IPS-18a (cell line): Measurements from ENCODE around the gene CLIC4.

Source experiments
- H3K27ac ChIP-seq: one replicate; pipeline ENCODE4 v1.5.1; 2013; ENCODE audit warnings: low read length
- H3K27me3 ChIP-seq: one replicate; pipeline ENCODE4 v1.6.1; 2013; ENCODE audit warnings: mild to moderate bottlenecking, low read length; ENCODE audit not compliant: control insufficient read depth, insufficient read depth
- H3K36me3 ChIP-seq: one replicate; pipeline ENCODE4 v1.6.1; 2013; ENCODE audit warnings: low read depth, low read length; ENCODE audit not compliant: control insufficient read depth
- H3K4me1 ChIP-seq: one replicate; pipeline ENCODE4 v1.6.1; 2013; ENCODE audit warnings: low read depth, low read length; ENCODE audit not compliant: control insufficient read depth
- H3K4me3 ChIP-seq: one replicate; pipeline ENCODE4 v1.5.1; 2013; ENCODE audit warnings: low read length
- H3K9ac ChIP-seq: one replicate; pipeline ENCODE4 v1.6.1; 2013; ENCODE audit warnings: mild to moderate bottlenecking, low read length, moderate library complexity
- H3K9me3 ChIP-seq: one replicate; pipeline ENCODE4 v1.6.1; 2013; ENCODE audit warnings: low read depth, low read length; ENCODE audit not compliant: control insufficient read depth

The CLIC4 gene

DNA sequence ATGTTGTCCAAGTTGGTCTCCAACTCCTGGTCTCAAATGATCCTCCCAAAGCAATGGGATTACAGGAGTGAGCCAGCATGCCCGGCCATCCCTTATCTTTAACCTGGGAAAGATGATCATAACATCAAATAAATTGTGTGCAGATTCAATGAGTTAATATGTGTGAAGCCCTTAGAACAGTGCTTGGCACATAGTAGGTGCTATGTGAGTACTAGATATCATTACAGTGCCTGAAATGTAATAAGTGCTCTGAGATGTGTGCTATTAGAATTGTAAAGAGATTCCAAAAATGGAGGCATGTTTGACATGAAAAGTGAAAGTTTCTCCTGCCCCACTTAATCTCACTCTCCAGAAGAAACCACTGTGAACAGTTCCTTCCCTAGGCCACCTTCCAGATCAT lies 113.0 kb downstream of the CLIC4 start:
- no peak overlapping the region for H3K4me3 ChIP-seq
- no peak overlapping the region for H3K9ac ChIP-seq
- no peaks in the 10 kb centered on the region for H3K27me3 ChIP-seq
- no peak overlapping the region for H3K27ac ChIP-seq
- H3K4me1 ChIP-seq = no peaks in the 10 kb centered on the region
- no peaks in the 10 kb centered on the region for H3K9me3 ChIP-seq
- H3K36me3 ChIP-seq = no peaks in the 10 kb centered on the region

DNA sequence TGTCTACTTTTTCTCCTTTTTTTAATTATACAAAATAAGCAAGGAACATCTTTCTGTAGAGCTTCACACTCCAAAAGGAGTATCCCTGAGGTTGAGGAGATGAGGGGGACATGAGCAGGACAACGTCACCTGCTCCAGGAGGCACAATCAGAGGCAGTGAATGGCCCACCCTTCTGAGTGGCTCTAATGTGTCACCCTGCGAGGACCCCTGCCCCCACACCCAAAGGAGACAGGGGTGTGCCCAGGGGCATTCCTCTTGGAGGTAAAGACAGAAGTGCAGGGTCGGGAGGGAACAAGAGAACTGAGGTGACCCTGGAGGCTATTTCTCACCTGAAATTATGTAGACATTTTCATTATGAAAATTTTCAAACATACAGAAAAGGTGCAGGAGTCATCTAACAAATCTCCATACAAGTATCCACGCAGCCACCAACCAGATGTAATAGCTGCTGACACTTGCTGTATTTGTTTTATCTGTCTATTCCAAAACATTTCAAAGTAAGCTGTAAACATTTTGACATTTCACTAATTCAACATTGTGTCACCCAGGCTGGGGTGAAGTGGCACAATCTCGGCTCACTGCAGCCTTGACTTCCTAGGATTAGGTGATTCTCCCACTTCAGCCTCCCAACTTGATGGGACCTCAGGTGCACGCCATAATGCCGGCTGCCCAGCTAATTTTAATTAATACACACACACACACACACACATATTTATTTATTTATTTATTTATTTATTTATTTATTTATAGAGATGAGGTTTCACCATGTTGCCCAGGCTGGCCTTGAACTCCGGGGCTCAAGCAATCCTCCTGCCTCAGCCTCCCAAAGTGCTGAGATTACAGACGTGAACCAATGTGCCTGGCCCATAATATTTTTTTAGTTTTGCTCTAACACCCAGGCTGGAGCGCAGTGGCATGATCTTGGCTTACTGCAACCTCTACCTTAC lies 114.1 kb downstream of the CLIC4 start:
- H3K4me1 ChIP-seq = peaks cover under 1% of the 10 kb centered on the region
- H3K27me3 ChIP-seq = no peaks in the 10 kb centered on the region
- H3K9me3 ChIP-seq = no peaks in the 10 kb centered on the region

DNA sequence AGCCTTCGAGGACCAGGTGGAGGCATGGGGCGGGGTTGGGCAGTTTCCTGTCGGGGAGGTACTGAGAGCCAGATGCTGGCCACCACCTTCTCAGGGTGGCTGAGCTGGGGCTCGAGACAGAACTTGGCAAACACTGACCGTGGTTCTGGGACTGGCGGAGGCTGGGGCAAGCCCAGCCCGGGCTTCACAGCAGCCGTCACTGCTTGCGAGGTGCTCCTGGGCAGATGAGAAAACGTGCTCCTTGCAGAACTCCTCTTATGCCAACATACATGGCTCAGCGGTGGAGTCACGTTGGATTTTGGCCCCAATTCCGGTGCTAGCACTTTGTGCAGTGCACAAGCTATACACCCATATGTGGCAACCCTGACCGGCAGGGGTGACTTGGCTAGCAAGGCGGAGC lies 115.6 kb downstream of the CLIC4 start:
- no peak overlapping the region for H3K27ac ChIP-seq
- peaks cover 6% of the 10 kb centered on the region for H3K4me1 ChIP-seq
- no peaks in the 10 kb centered on the region for H3K9me3 ChIP-seq
- H3K27me3 ChIP-seq = no peaks in the 10 kb centered on the region
- no peak overlapping the region for H3K9ac ChIP-seq
- H3K4me3 ChIP-seq = no peak overlapping the region
- no peaks in the 10 kb centered on the region for H3K36me3 ChIP-seq

More for the DNA sequence above, 114.1 kb downstream of the CLIC4 start:
- no peak overlapping the region for H3K4me3 ChIP-seq
- H3K9ac ChIP-seq = no peak overlapping the region
- no peaks in the 10 kb centered on the region for H3K36me3 ChIP-seq
- H3K27ac ChIP-seq = no peak overlapping the region

DNA sequence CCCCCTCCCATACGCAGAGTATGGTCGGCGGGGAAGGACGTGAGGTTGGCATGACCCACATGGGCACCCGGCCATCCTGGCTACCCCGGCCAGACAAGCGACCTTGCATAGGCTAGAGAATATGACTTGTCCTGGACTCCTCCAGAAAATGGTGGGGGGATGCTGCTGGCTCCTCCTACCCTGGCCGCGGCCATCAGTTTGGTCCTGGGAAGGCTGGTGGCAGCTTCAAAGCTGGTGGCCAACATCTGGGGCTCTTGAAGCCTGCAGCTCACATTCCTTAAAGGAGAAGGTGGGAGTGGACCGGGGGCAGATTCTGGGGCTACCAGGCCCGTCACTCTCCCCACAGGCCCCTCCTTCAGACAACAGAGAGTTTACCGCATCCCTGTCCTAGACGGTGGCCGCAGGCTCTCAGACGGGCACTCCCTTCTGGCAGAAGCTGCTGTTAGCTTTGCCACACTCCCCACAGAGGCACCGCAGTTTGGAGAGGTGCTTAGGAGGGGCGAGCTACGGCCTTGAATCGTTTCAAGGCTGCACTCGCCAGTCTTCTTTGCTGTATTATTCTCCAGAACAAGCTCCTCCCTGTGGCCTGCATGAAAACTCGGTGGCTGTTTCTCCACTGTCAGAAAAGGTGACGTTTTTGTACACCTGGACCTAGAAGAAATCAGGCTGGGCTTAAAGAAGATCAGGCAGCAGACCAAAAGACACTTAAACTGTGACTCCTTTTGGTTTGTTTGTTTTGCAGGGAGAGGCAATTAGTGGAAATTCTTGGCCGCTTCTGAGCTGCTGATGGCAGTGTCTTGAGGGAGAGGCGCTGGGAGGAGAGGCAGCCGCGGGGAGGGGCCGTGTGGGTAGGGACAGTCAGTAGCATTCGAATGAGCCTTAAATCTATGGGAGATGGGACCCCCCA lies 116.8 kb downstream of the CLIC4 start:
- Histone ChIP-seq H3K9ac (no peak overlapping the region), H3K27me3 (no peaks in the 10 kb centered on the region), H3K9me3 (no peaks in the 10 kb centered on the region), H3K27ac (no peak overlapping the region), H3K36me3 (no peaks in the 10 kb centered on the region), H3K4me3 (no peak overlapping the region), H3K4me1 (peaks cover 6% of the 10 kb centered on the region)

DNA sequence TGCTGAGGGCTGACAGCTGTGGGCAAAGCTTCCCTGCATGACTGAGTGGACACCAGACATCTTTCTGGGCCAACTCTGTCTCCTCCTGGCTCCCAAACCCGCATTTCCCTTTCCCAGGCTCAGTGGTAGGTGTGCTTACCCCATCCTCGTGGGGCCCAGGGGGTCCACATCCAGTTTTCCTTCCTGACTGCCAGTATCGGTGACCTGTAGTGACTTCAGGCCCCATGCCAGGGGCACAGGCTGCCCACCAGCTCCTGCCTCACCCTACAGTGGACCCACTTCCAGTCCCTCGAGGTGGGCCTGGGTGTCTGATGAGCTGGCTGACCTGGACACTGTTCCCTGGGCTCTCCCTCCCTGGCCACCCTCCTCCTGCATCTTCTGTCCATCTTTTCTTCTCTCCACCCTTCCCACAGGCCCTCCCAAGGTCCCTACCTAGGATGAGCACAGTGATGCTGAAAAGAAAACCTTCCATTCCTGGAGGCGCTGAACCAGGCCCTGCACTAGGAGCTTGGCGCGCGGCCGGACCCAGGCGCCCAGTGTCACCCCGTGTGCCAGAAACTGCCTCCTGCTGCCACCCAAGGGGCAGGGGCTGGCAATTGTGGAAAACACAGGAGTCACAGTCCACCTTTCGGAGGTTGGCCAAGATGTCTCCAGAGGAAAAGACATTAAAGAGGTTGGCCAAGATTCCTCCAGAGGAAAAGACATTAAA lies 117.7 kb downstream of the CLIC4 start:
- Histone ChIP-seq H3K36me3 (no peaks in the 10 kb centered on the region), H3K27ac (no peak overlapping the region), H3K9ac (no peak overlapping the region), H3K4me1 (peaks cover 6% of the 10 kb centered on the region), H3K27me3 (no peaks in the 10 kb centered on the region), H3K4me3 (no peak overlapping the region), H3K9me3 (no peaks in the 10 kb centered on the region)

DNA sequence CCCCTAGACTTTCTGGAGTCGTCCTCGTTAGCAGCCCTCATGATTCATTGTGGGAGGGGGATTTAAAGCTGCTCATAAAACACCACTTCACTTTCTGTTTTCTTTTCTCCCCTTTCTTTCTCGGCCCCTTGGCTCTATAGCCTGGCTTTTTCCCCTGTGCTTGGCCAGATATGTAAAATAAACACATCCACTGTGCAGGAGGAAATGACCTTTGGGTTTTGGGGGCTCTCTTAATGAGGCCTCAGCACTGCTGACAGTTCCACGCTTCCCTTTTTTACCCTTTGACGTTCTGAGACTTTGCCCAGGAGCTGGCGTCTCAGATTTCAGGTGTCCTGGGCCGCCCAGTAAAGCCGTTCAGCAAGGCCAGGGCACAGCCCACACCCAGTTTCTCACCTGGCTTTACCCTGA lies 119.1 kb downstream of the CLIC4 start:
- Histone ChIP-seq H3K4me3 (no peak overlapping the region), H3K4me1 (peaks cover 6% of the 10 kb centered on the region), H3K9me3 (no peaks in the 10 kb centered on the region), H3K9ac (no peak overlapping the region), H3K27ac (no peak overlapping the region), H3K36me3 (no peaks in the 10 kb centered on the region), H3K27me3 (no peaks in the 10 kb centered on the region)

DNA sequence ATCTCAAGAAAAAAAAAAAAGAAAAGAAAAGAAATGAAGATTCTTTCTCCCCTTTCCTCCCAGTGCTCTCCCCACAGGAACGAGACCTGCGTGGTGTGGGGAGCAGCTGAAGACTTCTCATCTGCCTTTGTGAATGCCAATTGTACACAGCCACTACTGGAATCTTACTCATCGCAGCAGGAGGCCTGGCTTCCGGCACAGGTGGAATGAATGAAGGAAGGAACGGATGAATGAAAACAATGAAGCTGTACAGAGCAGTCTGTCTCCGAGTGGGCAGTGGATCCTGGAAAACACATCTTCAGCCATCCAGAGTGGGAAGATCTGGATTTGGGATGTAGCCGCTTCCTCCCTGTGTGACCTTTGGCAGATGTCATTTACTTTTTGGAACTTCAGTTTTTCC lies 119.9 kb downstream of the CLIC4 start:
- H3K36me3 ChIP-seq = no peaks in the 10 kb centered on the region
- H3K9ac ChIP-seq = no peak overlapping the region
- H3K27ac ChIP-seq = no peak overlapping the region
- H3K4me1 ChIP-seq = peaks cover 6% of the 10 kb centered on the region
- H3K27me3 ChIP-seq = no peaks in the 10 kb centered on the region
- H3K9me3 ChIP-seq = no peaks in the 10 kb centered on the region
- H3K4me3 ChIP-seq = no peak overlapping the region

DNA sequence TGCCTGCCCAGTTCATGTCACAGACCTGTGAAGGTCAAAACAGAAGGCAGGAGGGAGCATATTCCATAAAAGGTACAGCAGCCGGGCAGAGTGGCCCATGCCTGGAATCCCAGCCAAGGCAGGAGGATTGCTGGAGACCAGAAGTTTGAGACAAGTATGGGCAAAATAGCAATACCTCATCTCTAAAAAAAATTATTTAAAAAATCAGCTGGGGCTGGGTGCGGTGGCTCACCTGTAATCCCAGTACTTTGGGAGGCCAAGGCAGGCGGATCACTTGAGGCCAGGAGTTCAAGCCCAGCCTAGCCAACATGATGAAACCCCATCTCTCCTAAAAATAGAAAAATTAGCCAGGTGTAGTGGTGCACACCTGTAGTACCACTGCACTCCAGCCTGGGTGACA lies 120.3 kb downstream of the CLIC4 start:
- H3K4me3 ChIP-seq = no peak overlapping the region
- no peaks in the 10 kb centered on the region for H3K9me3 ChIP-seq
- no peak overlapping the region for H3K27ac ChIP-seq
- peaks cover 6% of the 10 kb centered on the region for H3K4me1 ChIP-seq
- no peaks in the 10 kb centered on the region for H3K27me3 ChIP-seq
- H3K9ac ChIP-seq = no peak overlapping the region
- no peaks in the 10 kb centered on the region for H3K36me3 ChIP-seq

DNA sequence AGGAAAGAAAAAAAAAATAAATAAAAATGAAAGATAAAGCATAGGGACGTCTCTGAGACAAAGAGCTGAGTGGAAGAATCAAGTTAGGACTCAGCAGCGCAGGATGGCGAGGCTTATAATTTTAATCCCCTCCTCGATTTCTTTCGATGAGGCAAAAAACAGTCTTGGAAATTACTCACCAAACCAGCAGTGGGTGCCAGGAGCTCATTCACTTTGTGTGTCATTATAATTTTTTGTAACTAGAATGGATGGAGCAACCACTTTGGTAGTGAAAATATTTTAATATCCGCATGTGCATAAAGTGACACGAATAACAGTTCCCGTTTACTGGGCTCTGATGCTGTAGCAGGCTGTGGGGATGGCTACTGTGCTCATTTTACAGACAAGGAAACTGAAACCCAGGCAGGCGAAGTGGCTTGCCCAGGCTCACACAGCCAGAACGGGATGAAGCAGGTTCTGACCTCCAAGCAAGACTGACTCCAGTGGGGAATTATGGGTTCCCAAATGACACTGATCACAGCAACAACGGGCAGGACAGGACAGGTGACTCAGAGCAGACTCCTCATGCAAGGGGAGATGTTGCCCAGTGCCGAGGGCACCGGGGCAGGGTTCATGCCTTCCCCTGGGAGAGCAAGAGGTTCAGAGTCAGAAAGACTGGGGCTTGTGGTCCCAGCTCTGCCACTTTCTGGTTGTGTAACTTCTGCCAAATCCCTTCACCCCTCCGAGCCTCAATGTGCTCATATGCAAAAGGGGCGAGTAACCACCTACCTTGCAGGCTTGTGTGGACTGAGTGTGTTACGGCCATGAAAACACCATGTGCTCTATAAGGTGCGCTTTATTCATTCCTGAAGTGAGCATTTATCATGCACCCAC lies 121.2 kb downstream of the CLIC4 start:
- no peaks in the 10 kb centered on the region for H3K36me3 ChIP-seq
- H3K9me3 ChIP-seq = no peaks in the 10 kb centered on the region
- no peaks in the 10 kb centered on the region for H3K27me3 ChIP-seq
- H3K9ac ChIP-seq = no peak overlapping the region
- H3K27ac ChIP-seq = no peak overlapping the region
- peaks cover 6% of the 10 kb centered on the region for H3K4me1 ChIP-seq
- H3K4me3 ChIP-seq = no peak overlapping the region

DNA sequence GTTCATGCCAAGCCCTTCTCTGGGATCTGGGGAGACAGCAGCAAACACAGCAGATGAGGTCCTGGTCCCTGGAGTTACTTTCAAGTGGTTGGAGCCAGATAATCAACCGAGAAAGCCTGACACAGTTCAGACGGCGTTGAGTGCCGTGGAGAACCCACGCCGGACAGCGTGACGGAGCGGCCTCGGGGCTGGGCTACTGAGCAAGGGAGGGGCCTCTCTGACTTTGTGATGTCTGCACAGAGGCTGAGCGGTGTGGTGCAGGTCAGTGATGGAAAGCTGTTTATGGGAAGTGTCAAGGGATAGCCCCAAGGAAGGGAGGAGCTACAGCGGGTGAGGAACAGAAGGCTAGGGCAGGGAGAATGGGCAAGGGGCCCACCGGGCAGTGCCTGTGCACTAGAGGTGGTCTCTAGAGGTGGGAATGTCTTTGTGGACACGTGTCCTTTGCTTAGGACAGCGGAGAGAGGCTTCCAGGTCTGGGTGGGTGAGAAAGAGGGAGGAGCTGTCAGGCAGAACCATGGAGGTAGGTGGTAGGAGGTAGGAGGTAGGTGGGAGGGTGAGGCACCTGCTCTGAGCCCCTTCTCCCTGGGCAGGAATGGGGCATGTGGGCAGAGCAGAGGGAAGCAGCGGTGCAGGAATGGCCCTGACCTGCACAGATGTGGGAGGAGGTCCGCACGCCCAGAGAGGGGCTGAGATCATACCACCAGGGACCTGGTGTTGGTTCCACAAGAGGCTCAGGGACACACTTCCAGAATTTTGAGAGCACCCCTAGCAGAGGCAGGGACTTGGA lies 122.0 kb downstream of the CLIC4 start:
- H3K9ac ChIP-seq = no peak overlapping the region
- H3K4me3 ChIP-seq = no peak overlapping the region
- H3K27me3 ChIP-seq = no peaks in the 10 kb centered on the region
- no peaks in the 10 kb centered on the region for H3K9me3 ChIP-seq
- H3K27ac ChIP-seq = no peak overlapping the region
- peaks cover 6% of the 10 kb centered on the region for H3K4me1 ChIP-seq
- H3K36me3 ChIP-seq = no peaks in the 10 kb centered on the region
